NB4 (cell line): ENCODE measurements around the gene OR4D10.

Experiments
- CTCF ChIP-seq: IDR thresholded peaks from one replicate; pipeline ENCODE4 v1.5.1; 2012; ENCODE audit warnings: low read depth, low read length
- MYC ChIP-seq: IDR thresholded peaks from 2 replicates; pipeline ENCODE4 v1.6.1; 2011; ENCODE audit warnings: low read depth, low read length
- POLR2A ChIP-seq: IDR thresholded peaks from 2 replicates; pipeline ENCODE4 v1.6.1; 2011; ENCODE audit warnings: mild to moderate bottlenecking; ENCODE audit not compliant: insufficient read length; ENCODE audit errors: extremely low read depth
- TF ChIP-seq, protein P1 (sequence below): IDR thresholded peaks from 2 replicates; pipeline ENCODE4 v1.6.1; 2011; ENCODE audit warnings: low read depth, low read length

DNA sequence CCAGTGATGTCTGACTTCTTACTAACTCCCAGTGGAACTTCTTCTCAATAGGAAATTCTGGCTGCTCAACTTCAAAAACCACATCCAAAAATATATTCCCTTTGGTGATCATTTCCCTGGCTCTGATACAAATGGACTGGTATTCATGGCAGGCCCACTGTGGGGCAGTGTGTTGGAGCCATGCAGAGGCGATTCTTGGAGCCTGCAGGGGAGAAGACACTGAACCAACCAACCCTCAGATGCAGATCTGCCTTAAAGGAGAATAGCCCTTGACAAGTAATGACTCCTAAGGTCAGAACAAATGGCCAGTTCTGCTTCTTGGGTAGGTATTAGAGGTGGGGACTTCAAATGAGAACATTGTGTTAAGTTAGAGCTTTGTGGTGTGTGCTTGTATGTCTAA, 50.4 kb downstream of the OR4D10 start:
- TF ChIP-seq CTCF = peak; percentile 23
- TF ChIP-seq POLR2A = no peak
- TF ChIP-seq, protein P1, sequence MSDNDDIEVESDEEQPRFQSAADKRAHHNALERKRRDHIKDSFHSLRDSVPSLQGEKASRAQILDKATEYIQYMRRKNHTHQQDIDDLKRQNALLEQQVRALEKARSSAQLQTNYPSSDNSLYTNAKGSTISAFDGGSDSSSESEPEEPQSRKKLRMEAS = no peak
- no peak for TF ChIP-seq MYC
